ENCODE results near the gene NRCAM.
"Not testable (repeated sequence)": the region's sequence is repeated elsewhere in the genome, so short reads cannot be mapped to it uniquely, and the experiment has no call there.

Gene NRCAM

GRCh38 chr7:108393097-108393496, 63.1 kb downstream of the NRCAM start:
- DNase-seq = not testable (repeated sequence)

- not testable (repeated sequence) for DNase-seq
Measured at GRCh38 chr7:108387686-108388085, 68.5 kb downstream of the NRCAM start.

GRCh38 chr7:108385834-108386422, 70.3 kb downstream of the NRCAM start:
- DNase-seq = no peak

DNA sequence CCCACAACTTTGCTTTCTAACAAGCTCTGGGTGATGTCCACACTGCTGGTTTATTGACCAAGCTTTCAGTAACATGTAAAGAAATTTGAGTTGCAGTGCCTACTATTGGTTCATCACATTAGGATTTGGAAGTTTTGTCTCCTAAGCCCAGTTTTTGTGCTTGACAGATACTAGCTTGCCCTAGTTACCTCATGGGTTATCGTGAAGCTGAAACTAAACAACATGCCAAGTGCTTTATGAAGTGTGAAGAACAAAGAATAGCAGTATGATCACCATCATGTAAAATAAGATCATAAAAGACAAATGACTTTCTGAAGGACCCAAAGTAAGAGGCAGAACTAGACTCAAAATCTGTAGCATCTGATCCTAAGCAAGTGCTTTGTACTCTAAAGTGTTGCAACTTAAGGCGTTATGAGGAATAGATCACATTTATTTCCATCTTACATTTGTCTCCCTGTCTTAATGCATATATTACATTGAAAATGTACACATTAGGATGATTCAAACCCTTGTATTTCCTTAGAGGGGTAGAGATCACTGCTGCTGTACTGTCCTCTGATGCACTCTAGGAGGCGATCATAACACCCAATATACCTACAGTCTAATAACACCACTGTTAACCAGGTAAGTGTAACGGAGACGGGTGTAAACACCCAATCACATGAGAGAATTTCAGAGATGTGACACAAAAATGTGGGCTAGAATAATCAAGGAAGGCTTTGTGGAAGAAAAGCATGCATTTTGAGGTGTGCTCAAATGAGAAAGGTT, 71.3 kb downstream of the NRCAM start:
- DNase-seq = no peak

DNA sequence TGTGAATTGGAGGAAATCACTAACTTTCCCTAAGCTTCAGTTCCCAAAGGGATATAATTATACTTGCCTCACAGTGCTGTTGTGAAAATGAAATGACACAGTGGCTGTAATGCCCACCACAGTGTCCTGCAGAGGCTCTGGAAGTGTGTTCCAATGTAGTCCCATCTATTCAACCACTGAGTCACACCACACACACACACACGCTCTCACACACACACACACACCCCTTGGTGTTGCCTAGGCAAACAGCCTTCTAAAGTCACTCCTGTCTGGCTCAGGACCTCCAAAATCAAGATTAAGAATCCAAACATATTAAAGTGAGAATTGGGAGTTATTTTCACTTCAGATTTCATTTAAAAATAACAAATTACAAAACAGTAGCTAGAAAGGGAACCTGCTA, 73.3 kb downstream of the NRCAM start:
- no peak for DNase-seq

GRCh38 chr7:108380517-108380916, 75.7 kb downstream of the NRCAM start:
- no peak for DNase-seq

GRCh38 chr7:108376206-108376605, 80.0 kb downstream of the NRCAM start:
- DNase-seq = no peak

DNA sequence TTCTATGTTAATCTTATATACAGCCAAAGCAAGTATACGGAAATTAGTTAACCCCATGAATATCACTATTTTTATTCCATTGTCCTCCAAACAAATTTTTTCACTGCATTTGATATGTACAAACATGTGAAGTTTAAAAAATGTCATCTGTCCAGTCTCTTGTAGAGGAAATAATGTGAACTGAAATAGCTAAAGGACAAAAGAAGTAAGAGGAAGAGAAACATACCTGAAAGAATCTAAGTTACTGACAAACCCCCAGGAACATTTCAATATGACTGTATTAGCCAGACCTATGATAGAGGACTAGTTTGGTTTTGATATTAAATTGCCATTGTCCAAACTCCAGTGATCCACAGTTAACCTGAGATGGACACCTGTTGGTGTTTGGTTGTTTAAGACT, 80.6 kb downstream of the NRCAM start:
- no peak for DNase-seq

DNA sequence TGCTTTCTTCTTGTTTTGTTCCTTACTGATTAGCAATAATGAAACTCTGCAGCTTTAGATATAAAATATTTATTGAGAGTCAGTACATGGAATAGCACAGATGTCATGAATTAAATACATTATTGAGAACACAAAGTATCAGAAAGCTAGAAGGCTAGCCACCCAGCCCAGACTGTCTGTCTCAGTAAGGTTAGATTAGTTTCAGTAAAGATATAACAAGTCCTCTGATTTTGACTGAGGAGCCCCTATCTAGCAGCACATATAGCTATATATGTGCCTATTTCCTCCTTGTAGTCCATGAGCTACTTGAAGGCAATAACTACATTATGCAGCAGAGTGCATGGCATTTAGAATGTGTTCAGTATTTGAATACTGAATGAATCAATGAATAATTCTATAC, 81.3 kb downstream of the NRCAM start:
- DNase-seq = no peak

- DNase-seq = no peak
Measured at GRCh38 chr7:108372618-108373017, 83.6 kb downstream of the NRCAM start.

GRCh38 chr7:108370616-108371015, 85.6 kb downstream of the NRCAM start:
- DNase-seq = no peak

DNA sequence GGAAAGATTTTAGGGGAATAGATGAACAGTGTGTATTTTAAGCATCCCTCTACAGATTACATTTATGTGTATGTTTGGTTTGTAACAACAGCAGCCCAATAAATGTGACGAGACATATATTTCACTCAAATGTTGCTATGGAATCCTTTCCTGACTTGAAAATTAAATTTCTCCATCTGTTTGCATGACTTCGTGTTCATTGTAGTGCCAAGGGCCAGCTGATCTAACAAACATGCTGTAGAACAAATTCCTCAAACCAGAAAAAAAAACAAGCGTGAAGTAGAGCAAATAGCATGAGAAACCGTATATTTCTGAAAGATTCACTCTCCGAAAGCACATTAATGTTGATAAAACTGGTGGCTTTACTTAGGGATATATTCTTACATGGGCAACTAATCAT, 87.8 kb downstream of the NRCAM start:
- no peak for DNase-seq

- DNase-seq = no peak
Measured at GRCh38 chr7:108367946-108368345, 88.3 kb downstream of the NRCAM start.

DNA sequence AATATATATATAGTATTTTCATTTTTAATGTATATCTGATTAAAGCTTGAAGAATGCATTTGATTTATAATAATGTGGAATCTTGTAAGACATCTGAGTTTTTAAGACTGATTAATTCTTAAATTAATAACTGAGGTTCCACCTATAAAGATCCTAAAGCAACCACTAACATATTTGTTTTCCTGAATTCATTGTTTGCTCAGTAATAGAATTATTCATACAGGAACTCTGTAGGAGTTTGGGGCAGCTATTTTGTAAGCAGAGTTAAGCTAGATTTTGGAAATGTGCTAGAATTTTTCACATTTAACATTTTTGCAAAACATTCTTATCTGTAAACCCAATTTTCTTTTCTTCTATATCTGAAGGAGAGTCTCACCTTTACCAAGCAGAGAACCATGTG, 88.9 kb downstream of the NRCAM start:
- DNase-seq = no peak

DNA sequence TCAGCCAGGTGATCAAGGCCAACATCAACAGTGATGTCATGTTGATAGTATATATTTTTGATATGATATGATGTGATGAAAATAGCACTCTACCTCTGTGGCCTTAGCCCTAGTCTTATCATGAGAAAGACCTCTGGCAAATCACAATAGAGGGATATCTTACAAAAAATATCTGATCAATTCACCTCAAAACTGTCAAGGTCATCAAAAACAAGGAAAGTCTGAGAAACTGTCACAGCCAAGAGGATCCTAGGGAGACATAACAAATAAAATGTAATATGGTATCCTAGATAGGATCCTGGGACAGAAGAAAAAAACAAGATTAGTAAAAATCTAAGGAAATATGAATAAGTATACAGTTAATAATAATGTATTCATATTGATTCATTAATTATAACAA, 92.6 kb downstream of the NRCAM start:
- no peak for DNase-seq

- DNase-seq = no peak
Measured at GRCh38 chr7:108360058-108360800, 96.0 kb downstream of the NRCAM start.

- DNase-seq = no peak
Measured at GRCh38 chr7:108358553-108358952, 97.7 kb downstream of the NRCAM start.

DNA sequence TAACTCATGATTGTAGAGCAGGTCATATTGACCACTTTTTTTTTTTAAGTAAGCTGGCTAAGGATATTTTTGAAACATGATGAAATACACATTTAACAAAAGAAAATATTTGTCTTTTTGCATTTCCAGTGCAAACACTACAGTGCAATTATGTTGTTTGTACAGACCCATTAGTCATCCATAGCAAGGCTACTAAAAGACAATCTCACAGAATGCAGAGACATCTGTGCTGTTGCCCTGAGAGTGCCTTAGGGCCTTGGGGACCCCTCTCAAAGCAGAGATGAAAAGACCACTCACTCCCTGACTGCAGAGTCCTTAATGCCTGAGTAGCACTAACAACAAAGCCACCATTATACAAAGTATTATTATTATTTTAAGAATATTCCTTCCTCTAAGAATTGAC, 104.5 kb downstream of the NRCAM start:
- DNase-seq = no peak

- no peak for DNase-seq
Measured at GRCh38 chr7:108348913-108349312, 107.3 kb downstream of the NRCAM start.

GRCh38 chr7:108347616-108348015, 108.6 kb downstream of the NRCAM start:
- DNase-seq = no peak

- no peak for DNase-seq
Measured at GRCh38 chr7:108345710-108346336, 110.4 kb downstream of the NRCAM start.

DNA sequence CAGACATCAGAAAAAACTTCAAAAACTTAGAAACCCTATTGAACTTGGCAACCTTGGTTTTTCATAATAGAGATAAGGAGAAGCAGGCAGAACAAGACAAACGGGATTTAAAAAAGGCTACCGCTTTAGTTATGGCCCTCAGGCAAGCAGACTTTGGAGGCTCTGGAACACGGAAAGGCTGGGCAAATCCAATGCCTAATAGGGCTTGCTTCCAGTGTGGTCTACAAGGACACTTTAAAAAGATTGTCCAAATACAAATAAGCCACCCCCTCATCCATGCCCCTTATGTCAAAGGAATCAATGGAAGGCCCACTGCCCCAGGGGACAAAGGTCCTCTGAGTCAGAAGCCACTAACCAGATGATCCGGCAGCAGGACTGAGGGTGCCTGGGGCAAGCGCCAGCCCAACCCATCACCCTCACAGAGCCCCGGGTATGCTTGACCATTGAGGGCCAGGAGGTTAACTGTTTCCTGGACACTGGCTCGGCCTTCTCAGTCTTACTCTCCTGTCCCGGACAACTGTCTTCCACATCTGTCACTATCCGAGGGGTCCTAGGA, 115.3 kb downstream of the NRCAM start:
- no peak for DNase-seq

GRCh38 chr7:108340406-108340805, 115.8 kb downstream of the NRCAM start:
- DNase-seq = not testable (repeated sequence)
